GM12878 (cell line): ENCODE results near the gene SH2B3. TPM values are rescaled to one million over a fixed set of nuclear protein-coding genes. Genes with fewer than 3 reads are reported as not detected.

Experiments used
- ATAC-seq: fragments of 200-7000 bp; cut with Tn5 transposase; 3 replicates; pipeline ENCODE4 v1.9.1; 2020; ENCODE audit warnings: mild to moderate bottlenecking, moderate library complexity
- BruUV-seq: library from RNA; stranded (reverse); fragments of 400-500 nt; replicated peaks from 2 replicates; lab custom pipeline; 2021; lab: Mats Ljungman, UMichigan
- CTCF ChIA-PET: fragments of 300-600 bp; sonication (Branson Sonifier 250); formaldehyde crosslinking; extraction: SDS; loops from one replicate; lab custom pipeline; 2021; ENCODE audit warnings: inconsistent platforms; lab: Yijun Ruan, JAX
- POLR2A ChIA-PET: fragments of 350-600 bp; formaldehyde crosslinking; extraction: SDS; loops from one replicate; lab custom pipeline; 2021; ENCODE audit warnings: inconsistent platforms; lab: Charles Lee
- RAD21 ChIA-PET: fragments of 300-600 bp; sonication (Branson Sonifier 250); formaldehyde crosslinking; loops from one replicate; lab custom pipeline; 2023; ENCODE audit warnings: antibody characterized with exemption; ENCODE audit not compliant: unreplicated experiment; lab: Charles Lee
- SMC1A ChIA-PET: fragments of 300-600 bp; sonication (Branson Sonifier 250); formaldehyde crosslinking; loops from one replicate; lab custom pipeline; 2023; ENCODE audit not compliant: unreplicated experiment, uncharacterized antibody; lab: Charles Lee
- DNase-seq: peaks from one replicate; pipeline ENCODE4 v3.0.0-alpha.2; 2011; ENCODE audit warnings: low read depth, low spot score
- FAIRE-seq: peaks from 3 replicates; lab custom pipeline; 2011; peaks lifted over from hg19 to GRCh38; lab: Jason Lieb, UNC
- H2AFZ ChIP-seq: 2 replicates; pipeline ENCODE4 v1.6.0; 2011; ENCODE audit warnings: low read depth, low read length, control low read depth; ENCODE audit not compliant: control insufficient read depth
- H3K27ac ChIP-seq: 2 replicates; pipeline ENCODE4 v1.5.1; 2011; ENCODE audit warnings: control low read depth; ENCODE audit not compliant: control insufficient read depth, insufficient read depth
- H3K27me3 ChIP-seq, 2 experiments: replicated peaks in 1 of 2; 2 replicates each; pipeline versions ENCODE4 v1.6.0 to v1.6.1; 2011; ENCODE audit warnings: low read length in 1 of 2; ENCODE audit not compliant: control insufficient read depth in 2 of 2, insufficient read depth in 2 of 2
- H3K36me3 ChIP-seq, 2 experiments: 2 replicates each; pipeline ENCODE4 v1.5.1; 2011; ENCODE audit warnings: low read length in 1 of 2; ENCODE audit not compliant: control insufficient read depth in 2 of 2, insufficient read depth in 2 of 2
- H3K4me1 ChIP-seq: 2 replicates; pipeline ENCODE4 v1.6.1; 2011; ENCODE audit warnings: mild to moderate bottlenecking, low read length, moderate library complexity, mixed read lengths; ENCODE audit not compliant: control insufficient read depth, insufficient read depth
- H3K4me2 ChIP-seq: 2 replicates; pipeline ENCODE4 v1.6.0; 2011; ENCODE audit warnings: control low read depth; ENCODE audit not compliant: control insufficient read depth, insufficient read depth
- H3K4me3 ChIP-seq: fragments of 200-600 bp; sonication (generic); 2 replicates; pipeline ENCODE4 v1.5.1; 2016
- H3K79me2 ChIP-seq: 2 replicates; pipeline ENCODE4 v1.6.0; 2011; ENCODE audit warnings: low read length; ENCODE audit not compliant: control insufficient read depth, insufficient read depth
- H3K9ac ChIP-seq: 2 replicates; pipeline ENCODE4 v1.8.0; 2011; ENCODE audit warnings: low read length, control low read depth, mixed read lengths; ENCODE audit not compliant: control insufficient read depth, insufficient read depth
- H3K9me3 ChIP-seq: replicated peaks from 3 replicates; pipeline ENCODE4 v1.5.1; 2011; ENCODE audit warnings: mild to moderate bottlenecking, low read length; ENCODE audit not compliant: control insufficient read depth, insufficient read depth
- H4K20me1 ChIP-seq: 2 replicates; pipeline ENCODE4 v1.6.0; 2011; ENCODE audit not compliant: control insufficient read depth, insufficient read depth
- BCL3 ChIP-seq: IDR thresholded peaks from 2 replicates; pipeline ENCODE4 v1.6.1; 2011; ENCODE audit warnings: borderline replicate concordance, low read depth, mild to moderate bottlenecking, moderate library complexity, low read length; ENCODE audit not compliant: insufficient read depth, poor library complexity, severe bottlenecking
- CREB1 ChIP-seq: IDR thresholded peaks from 2 replicates; pipeline ENCODE4 v1.6.1; 2012; ENCODE audit warnings: low read depth, mild to moderate bottlenecking, inconsistent platforms
- ELK1 ChIP-seq: IDR thresholded peaks from 2 replicates; pipeline ENCODE4 v1.6.1; 2012; ENCODE audit warnings: low read depth, low read length, improper control_type of control experiment
- EZH2 ChIP-seq: IDR thresholded peaks from 2 replicates; pipeline ENCODE4 v1.6.1; 2012; ENCODE audit warnings: low read depth, mild to moderate bottlenecking, control low read depth, inconsistent platforms, low read length, borderline replicate concordance; ENCODE audit not compliant: control insufficient read depth
- PBX3 ChIP-seq: IDR thresholded peaks from 2 replicates; pipeline ENCODE4 v1.6.1; 2011; ENCODE audit warnings: mild to moderate bottlenecking, low read depth, low read length, moderate library complexity; ENCODE audit not compliant: insufficient replicate concordance
- PRDM15 ChIP-seq: fragments of 450-650 bp; formaldehyde crosslinking; IDR thresholded peaks from 2 replicates; pipeline ENCODE4 v1.4.0; 2020; ENCODE audit warnings: mild to moderate bottlenecking, moderate library complexity
- SREBF1 ChIP-seq: IDR thresholded peaks from 2 replicates; pipeline ENCODE4 v1.6.1; 2012; ENCODE audit warnings: mild to moderate bottlenecking, low read length
- WGBS: methylation state at CpG from one replicate; pipeline ENCODE4 v1.1.6; 2016; ENCODE audit warnings: low lambda C conversion rate; ENCODE audit not compliant: insufficient replicate concordance, insufficient coverage; ENCODE audit errors: missing lambda C conversion rate; 5-methylcytosine and 5-hydroxymethylcytosine counted together
- in situ Hi-C: fragments of 300-500 bp; cut with MboI; formaldehyde crosslinking; loops from 9 replicates; pipeline ENCODE4 v1.14.3; 2018; ENCODE audit warnings: mixed read lengths
- intact Hi-C: fragments of 100-400 bp; cut with micrococcal nuclease; formaldehyde crosslinking; loops from one replicate; pipeline ENCODE4 v1.14.2; 2022; ENCODE audit not compliant: unreplicated experiment
- polyA plus RNA-seq, 11 experiments: library from polyadenylated mRNA; depleted of rRNA in 4 of 11; unstranded in 6 of 11; stranded (reverse) in 5 of 11; fragments of >200 nt; fragmentation: Nextera tagmentation in 4 of 11; fragmentation: Illumina TruSeq in 1 of 11; extraction: Ambion mirVana in 4 of 11; extraction: Trizol in 1 of 11; gene quantifications; 1 replicate in 1 of 11; 2 replicates in 10 of 11; pipeline versions ENCODE4 v1.2.1 to v1.2.3, GENCODE V29; 2011 to 2016; ENCODE audit warnings: inconsistent platforms in 2 of 11, missing spikeins in 2 of 11, low read depth in 1 of 11
- total RNA-seq, 4 experiments: library from RNA; depleted of rRNA in 3 of 4; stranded (reverse); fragments of >200 nt in 3 of 4; fragmentation: Illumina TruSeq in 1 of 4; extraction: Trizol in 1 of 4; gene quantifications; 2 replicates each; pipeline versions ENCODE4 v1.2.1 to v1.2.3, GENCODE V29; 2013 to 2021

Gene SH2B3
- total and polyA plus RNA-seq, 10 of the 15 experiments (the other 5 are each of a cell fraction or from before 2014, with no cell fraction given), result 5.8 to 46.4 (median 23.3) TPM

- TF ChIP-seq SREBF1 (no peak), EZH2 (no peak), ELK1 (no peak)
Observed at GRCh38 chr12:111469401-111469800, 63.7 kb downstream of the SH2B3 start (continued).

GRCh38 chr12:111471236-111471635 lies 65.5 kb downstream of the SH2B3 start:
- Histone ChIP-seq H3K9me3 (no peaks in the 10 kb centered on the region), H3K27me3 (no peaks in the 10 kb centered on the region), H3K4me3 (no peak overlapping the region), H3K27ac (no peak overlapping the region), H2AFZ (no peak overlapping the region), H3K36me3 (peaks cover 2 to 10% of the 10 kb centered on the region in 2 experiments; a peak in 2 of 4 replicates), H4K20me1 (no peaks in the 10 kb centered on the region), H3K4me1 (no peaks in the 10 kb centered on the region), H3K4me2 (no peak overlapping the region), H3K9ac (no peak overlapping the region), H3K79me2 (no peaks in the 10 kb centered on the region)
- TF ChIP-seq BCL3 (no peak), CREB1 (no peak), PBX3 (no peak), SREBF1 (no peak), PRDM15 (CRISPR knock-in tag) (no peak)
- 96% methylated on average over 2 of the region's 2 CpGs for WGBS
- ATAC-seq (no peak), FAIRE-seq (no peak), DNase-seq (no peak)
- CTCF ChIA-PET, result interaction anchor here (1.1 to 1.4 kb wide), 3 partner anchors 16 to 202 kb away, joined by 3 to 5 read pairs (median 4); no protein-coding TSS in a partner anchor
- in situ Hi-C loops, result no loop called here
- RAD21 ChIA-PET, result interaction anchor here (1.2 to 1.3 kb wide), 2 partner anchors 19 to 74 kb away, joined by 3 to 4 read pairs; no protein-coding TSS in a partner anchor
- SMC1A ChIA-PET, result interaction anchor here (1.1 to 1.9 kb wide), 4 partner anchors 16 to 74 kb away, joined by 4 to 5 read pairs (median 4); no protein-coding TSS in a partner anchor
- BruUV-seq, result no TSS peak
- POLR2A ChIA-PET, result no interaction called here
- intact Hi-C loops, result no loop called here
